ENCODE data around the gene SAMSN1. TPM values are rescaled to one million over a fixed set of nuclear protein-coding genes. Genes with fewer than 3 reads are reported as not detected.
A peak's percentile ranks its signal among the peaks of the same experiment; 100 is the strongest.
"Not testable (repeated sequence)": the region's sequence is repeated elsewhere in the genome, so short reads cannot be mapped to it uniquely, and the experiment has no call there.

Gene SAMSN1
- total RNA-seq, 1 donor from 2014 or later: 1.3 TPM

DNA sequence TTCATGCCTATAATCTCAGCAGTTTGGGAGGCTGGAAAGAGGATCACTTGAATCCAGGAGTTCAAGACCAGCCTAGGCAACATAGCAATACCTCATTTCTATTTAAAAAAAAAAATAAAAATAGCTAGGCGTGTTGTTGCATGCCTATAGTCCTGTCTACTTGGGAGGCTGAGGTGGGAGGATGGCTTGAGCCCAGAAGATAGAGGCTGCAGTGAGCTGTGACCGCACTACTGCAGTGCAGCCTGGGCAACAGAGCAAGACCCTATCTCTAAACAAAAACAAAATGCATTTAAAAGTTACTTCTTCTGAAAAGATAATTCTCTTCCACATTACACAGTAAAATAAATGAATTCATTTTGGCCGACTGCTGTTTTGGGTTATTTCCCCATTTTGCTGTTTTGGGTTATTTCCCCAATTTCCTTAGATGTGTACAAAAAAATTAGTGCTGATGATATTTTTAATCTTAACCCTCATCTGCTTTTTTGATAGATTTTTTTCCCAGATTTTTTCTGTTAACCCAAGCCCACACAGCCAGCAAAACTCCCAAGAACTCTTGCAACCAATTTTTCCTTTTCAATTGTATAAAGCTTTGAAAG, 23.0 kb upstream of the SAMSN1 start:
- intact Hi-C loops (cut with DNase I): no loop called here
- no peak for ATAC-seq (ENCODE audit: poor library complexity)

DNA sequence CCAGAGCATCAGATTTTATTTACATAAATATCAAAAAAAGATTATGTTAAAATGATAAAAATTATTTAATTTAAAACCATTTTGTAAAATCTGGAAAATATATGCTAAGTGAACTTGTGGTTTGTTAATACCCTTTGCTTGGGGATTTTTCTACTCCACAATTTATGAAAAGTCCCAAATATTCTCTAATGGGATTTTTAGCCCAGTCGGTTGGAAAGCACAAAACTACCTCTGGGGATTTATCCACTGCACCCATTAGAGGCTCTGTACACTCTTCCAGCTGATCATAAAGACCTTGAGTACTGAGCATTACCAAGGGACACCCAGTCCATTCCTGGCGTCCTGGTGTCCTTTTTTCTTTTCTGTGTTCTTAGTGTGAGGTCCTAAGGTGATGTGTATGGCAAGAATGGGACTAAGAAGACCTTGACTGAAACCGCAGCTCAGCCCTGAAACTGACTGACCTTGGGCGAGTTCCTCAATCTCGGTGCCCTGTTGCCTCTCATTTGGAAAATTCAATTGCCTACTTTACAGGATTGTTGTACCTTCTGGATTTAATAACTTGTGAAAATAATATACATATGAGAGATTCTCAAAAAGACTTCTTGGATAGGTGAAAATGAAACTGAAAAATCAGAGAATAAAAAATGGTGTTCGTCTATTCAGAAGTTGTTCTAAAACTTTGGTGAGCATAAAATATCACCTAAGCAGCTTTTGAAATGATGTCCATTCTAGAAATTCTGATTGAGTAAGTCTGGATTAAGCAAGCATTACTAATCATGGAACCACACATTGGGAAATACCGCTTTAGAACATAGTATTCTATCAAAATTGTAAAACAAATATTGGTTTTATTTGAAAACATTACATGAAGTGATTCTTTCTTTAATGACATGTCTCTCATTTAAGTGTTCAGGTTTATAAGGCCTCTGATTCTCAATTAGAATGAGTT, 21.5 kb upstream of the SAMSN1 start:
- intact Hi-C loops (cut with DNase I): no loop called here
- ATAC-seq (ENCODE audit: poor library complexity): no peak
- no peak for DNase-seq

More for the DNA sequence above, 23.0 kb upstream of the SAMSN1 start:
- DNase-seq: no peak

- intact Hi-C loops (cut with DNase I): no loop called here
- no peak for DNase-seq
- ATAC-seq (ENCODE audit: poor library complexity): no peak
Measured at GRCh38 chr21:14566894-14567293, 20.8 kb upstream of the SAMSN1 start.

- ATAC-seq (ENCODE audit: poor library complexity): no peak
- intact Hi-C loops (cut with DNase I): no loop called here
- no peak for DNase-seq
Measured at GRCh38 chr21:14562959-14563358, 16.8 kb upstream of the SAMSN1 start.

- no peak for DNase-seq
- no peak for ATAC-seq (ENCODE audit: poor library complexity)
- intact Hi-C loops (cut with DNase I): no loop called here
Measured at GRCh38 chr21:14560555-14560954, 14.4 kb upstream of the SAMSN1 start.

GRCh38 chr21:14560139-14560538, 14.0 kb upstream of the SAMSN1 start:
- DNase-seq: no peak
- ATAC-seq (ENCODE audit: poor library complexity): no peak
- intact Hi-C loops (cut with DNase I): no loop called here

DNA sequence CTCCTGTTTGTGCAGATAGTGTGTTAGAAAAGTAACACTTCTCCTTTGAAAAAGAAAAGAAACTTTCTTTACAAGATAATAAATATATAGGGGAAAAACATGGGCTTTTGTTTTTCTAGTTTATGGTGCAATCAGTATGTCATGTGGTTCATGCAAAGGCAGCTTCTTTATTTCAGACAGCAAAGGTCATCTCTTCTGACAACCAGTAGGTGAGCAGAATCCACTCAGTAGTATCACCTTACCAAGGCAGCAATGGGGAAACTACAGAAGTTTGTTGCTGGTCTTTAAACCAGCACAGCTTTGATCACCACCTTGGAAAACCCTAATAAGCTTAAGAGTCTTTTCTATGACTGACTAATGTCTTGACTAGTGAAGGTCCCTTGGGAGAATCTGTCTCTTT, 13.0 kb upstream of the SAMSN1 start:
- ATAC-seq (ENCODE audit: poor library complexity) (no peak), DNase-seq (no peak)
- intact Hi-C loops (cut with DNase I): no loop called here

- no peak for ATAC-seq (ENCODE audit: poor library complexity)
- no peak for DNase-seq
- intact Hi-C loops (cut with DNase I): no loop called here
Measured at GRCh38 chr21:14557413-14557812, 11.3 kb upstream of the SAMSN1 start.

DNA sequence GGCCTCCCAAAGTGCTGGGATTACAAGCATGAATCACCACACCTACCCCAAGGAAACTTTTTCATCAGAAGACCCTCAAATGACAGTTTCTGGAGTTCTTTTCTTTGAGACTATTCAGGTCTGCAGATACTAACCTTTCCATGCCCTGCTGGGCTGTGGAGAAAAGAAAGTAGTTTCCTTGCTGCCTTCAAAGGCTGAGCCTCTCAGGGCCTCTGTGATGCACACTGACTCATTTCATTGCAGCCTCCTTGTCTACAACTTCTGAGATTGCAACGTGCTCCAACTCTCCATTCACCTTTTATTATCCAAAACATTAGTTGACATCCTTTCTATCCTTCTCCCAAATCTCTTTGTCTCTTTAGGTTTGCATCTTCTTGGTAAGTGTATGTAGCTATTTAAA, 8.8 kb upstream of the SAMSN1 start:
- intact Hi-C loops (cut with DNase I): no loop called here
- DNase-seq: no peak
- no peak for ATAC-seq (ENCODE audit: poor library complexity)

- intact Hi-C loops (cut with DNase I): no loop called here
- ATAC-seq (ENCODE audit: poor library complexity) (no peak), DNase-seq (no peak)
Measured at GRCh38 chr21:14553422-14553821, 7.3 kb upstream of the SAMSN1 start.

DNA sequence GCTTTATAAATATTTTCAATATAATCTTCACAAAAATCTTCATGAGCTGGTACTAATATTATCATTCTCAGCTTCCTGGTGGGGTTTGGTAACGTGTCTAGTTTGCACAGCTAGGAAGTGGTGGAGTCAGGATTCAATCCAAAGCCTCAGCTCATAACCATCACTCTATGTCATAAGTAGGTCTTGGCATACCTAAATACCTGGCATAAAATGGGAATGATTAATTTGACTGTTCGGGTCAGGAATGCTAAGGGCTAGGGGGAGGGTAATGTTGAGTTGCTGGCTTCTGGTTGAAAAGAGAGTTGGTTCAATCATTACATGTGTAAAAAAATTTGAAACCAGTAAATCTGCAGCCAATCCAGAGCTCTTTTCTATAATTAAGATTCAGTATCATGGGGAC, 5.6 kb upstream of the SAMSN1 start:
- intact Hi-C loops (cut with DNase I): no loop called here
- DNase-seq (no peak), ATAC-seq (ENCODE audit: poor library complexity) (no peak)

- no peak for DNase-seq
- ATAC-seq (ENCODE audit: poor library complexity): no peak
- intact Hi-C loops (cut with DNase I): no loop called here
Measured at GRCh38 chr21:14550135-14550534, 4.0 kb upstream of the SAMSN1 start.

GRCh38 chr21:14548779-14549178, 2.7 kb upstream of the SAMSN1 start:
- no peak for DNase-seq
- peak; percentile 38 for ATAC-seq (ENCODE audit: poor library complexity)
- intact Hi-C loops (cut with DNase I): no loop called here

DNA sequence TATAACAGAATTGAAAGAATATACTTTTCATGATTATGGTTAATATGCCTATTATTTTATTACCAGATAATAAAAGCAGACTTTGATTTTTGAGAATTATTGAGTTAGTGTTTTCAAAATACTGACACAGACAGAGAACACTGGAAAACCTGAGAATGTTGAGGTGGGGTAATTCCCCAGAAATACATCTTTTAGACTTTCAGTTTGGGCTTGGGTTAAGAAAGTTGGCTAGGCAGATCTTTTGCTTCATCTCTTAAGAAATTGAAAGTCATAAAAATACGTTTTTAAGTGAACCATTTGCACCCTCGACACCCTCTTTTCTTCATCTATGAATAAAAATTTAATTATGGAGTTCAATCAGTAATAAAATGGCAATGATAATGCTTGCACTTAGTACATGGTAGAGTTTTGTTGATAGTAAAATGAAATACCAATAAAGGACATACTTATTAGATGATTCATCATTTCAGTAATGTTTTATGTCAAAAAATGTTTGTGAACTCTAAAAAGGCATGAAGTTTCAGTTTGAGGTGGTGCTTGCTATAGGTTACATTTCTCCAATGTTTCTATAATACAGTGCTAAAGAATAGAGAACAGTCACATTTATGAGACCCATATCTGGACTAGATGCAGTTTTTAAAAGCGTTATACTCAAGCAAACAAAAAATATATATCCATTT, 1.9 kb upstream of the SAMSN1 start:
- DNase-seq: no peak
- intact Hi-C loops (cut with DNase I): no loop called here
- ATAC-seq (ENCODE audit: poor library complexity): no peak

GRCh38 chr21:14546719-14547118, 604 bp upstream of the SAMSN1 start:
- ATAC-seq (ENCODE audit: poor library complexity); DNase-seq; intact Hi-C loops (cut with DNase I): not testable (repeated sequence)

DNA sequence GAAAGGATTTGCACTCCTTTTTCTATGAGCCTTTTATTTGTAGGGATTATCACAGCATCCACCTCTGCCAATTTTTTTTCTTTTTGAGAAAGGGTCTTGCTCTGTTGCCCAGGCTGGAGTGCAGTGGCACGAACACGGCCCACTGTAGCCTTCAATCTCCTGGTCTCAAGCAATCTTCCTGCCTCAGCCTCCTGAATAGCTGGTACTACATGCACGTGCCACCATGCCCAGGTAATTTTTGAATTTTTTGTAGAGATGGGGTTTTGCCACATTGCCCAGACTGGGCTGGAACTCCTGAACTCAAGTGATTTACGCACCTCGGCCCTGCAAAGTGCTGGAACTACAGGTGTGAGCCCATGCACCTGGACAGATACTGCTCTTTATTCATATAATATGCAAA, 2.1 kb downstream of the SAMSN1 start:
- intact Hi-C loops (cut with DNase I): no loop called here
- ATAC-seq (ENCODE audit: poor library complexity): no peak
- no peak for DNase-seq

GRCh38 chr21:14542638-14543037, 3.5 kb downstream of the SAMSN1 start:
- intact Hi-C loops (cut with DNase I): no loop called here
- ATAC-seq (ENCODE audit: poor library complexity) (no peak), DNase-seq (no peak)

DNA sequence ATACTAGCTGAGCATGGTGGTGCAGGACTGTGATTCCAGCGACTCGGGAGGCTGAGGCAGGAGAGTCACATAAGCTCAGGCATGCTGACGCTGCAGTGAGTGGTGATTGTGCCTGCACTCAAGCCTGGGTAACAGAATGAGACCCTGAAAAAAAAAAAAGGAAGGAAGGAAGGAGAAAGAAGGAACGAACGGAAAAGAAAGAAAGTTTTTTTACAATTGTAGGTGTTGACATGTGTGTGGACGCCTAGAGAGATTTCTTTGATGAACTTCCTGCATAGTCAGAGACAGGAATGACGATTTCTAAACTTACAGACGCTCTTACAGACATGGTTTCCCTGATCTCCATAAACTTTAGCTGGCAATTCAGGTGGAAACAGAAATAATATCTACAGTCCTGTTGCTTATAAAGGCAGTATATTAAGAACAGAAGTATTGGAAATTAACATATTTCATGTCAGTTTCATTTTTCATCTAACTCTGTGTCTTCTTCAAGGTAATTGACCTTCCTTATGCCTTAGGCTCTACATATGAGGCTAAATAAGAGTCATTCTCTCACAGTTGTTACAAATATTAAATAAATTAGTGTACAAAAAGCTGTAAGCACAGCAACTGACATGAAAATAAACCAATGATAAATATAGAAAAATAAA, 4.1 kb downstream of the SAMSN1 start:
- ATAC-seq (ENCODE audit: poor library complexity): no peak
- peak; percentile 40 for DNase-seq
- intact Hi-C loops (cut with DNase I): no loop called here

- DNase-seq: no peak
- ATAC-seq (ENCODE audit: poor library complexity): no peak
- intact Hi-C loops (cut with DNase I): no loop called here
Measured at GRCh38 chr21:14538483-14538882, 7.6 kb downstream of the SAMSN1 start.

Data from Right ventricle myocardium superior (tissue), 1 donor.